Stimulated activated CD8-positive, alpha-beta memory T cell treated with anti-CD3 and anti-CD28 coated beads, Interleukin-7, amount 100 ng/mL, for 4 hours (primary cell): ENCODE results near the gene AMPH.

ENCODE experiments used
- DNase-seq, 2 donors: peaks; one replicate each; pipeline ENCODE4 v3.0.0-alpha.2; 2020; ENCODE audit warnings: low read depth in 2 of 2

Gene AMPH

DNA sequence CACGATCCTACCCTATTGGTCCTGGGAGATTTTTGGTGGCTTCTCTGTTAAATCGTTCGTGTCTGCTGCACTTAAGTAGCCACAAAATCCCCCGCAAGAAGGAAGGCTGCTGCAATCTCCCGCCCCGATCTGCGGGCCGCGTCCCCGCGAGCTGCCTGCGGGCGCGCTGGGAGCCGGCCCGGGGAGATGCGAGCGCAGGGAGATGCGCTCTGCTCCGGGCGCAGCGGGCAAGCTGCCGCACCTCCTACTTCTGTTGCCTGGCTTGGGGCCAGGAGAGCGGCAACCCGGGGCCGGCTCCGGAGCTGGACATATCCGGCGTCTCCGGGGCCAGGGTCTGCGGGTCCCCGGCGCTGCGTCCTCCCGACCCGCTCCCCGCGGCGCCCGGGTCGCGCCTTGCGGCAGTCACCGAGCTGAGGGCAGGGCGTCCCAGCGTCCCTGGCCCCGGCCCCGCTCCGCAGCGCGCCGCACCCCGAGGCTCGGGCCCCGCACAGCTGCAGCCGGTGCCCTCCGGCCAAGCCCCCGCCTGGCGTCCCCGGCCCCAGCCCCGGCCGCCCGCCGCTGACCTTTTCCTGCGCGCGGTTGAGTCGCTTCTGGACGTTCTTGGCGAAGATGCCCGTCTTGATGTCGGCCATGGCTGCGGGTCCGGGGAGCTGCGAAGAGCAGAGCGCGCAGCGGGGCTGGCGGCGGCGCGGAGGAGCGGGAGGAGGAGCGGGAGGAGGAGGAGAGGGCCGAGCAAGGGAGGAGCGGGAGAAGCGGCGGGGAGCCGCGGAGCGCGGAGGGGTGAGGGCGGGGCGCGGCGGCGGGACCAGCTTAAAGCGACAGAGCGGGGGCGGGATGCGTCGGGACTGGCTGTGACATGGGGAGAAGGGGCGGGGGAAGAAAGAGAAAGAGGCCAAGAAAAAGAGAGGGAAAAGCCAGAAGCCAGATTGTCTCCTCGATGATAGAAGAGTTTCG, at the start of gene AMPH:
Gene AMPH (minus strand): TSS at position 654 of the 954 bp plus-strand sequence. CDS start 22 bp downstream, at position 632.
- DNase-seq: no peak

DNA sequence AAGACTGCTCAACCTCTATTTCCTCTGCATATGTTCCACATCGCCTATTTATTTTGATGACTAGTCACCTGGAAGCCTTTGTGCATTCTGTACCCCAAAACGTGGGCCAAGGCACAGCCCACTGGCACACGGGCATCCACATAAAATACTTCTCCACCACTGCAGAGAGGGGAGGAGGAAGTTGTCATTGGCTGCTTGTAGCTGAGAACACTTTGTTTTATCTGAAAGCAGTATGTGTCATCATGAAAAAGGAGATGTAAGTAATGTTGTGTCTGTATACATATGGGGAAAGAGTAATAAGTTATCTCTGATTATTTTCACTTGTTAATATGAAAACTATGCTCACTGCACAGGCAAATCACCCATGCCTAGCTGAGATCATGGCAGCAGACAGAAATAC, 48.2 kb upstream of the AMPH start:
- no peak for DNase-seq

DNA sequence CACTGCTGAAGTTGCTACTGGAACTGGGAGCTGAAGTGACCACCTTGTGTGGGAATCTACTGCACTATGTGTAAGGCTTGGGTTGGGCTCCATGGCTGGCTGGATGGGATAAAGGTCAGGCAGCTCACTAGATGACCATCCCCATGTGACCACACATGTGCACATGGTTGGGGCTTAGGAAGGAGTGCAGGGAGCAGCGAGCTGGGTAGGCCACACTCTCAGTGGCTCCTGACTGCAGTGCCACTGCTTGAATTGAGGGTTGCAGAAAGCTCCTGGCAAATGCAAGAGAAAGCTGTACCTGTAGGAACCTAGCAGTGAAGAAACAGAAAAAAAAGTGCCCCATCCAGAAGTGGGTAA, 47.5 kb upstream of the AMPH start:
- no peak for DNase-seq

DNA sequence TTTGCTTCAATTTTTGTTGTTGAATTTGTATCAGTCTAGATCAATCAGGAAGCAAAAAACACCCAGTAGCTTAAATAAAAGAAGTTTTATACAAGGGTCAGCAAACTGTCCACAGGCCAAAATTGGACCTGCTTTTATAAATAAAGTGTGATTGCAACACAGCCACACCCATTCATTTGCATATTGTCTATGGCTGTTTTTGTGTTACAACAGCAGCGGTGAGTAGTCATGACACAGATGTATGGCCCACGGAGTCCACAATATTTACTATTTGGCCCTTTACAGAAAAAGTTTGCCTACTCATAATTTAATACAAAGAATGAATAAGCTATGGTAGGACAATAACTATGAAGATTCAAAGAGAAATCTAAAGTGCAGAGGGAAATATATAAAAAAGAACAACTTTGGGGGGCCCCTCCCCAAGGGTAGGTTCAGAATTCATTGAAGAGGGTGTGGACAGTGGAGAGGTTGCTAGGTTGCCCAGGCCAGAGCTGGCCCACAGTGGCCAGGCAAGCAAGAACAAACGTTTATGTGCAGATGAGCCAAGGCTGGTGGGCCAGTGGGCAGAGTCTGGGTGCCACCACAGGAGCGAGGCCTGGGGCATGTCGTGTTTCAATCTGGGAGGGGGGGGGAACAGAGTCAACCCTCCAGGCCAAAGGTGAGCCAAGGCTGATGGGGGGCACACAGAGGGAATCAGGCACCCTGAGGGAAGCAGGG, 47.0 kb upstream of the AMPH start:
- DNase-seq: no peak

GRCh38 chr7:38675494-38676106, 44.4 kb upstream of the AMPH start:
- DNase-seq: no peak

DNA sequence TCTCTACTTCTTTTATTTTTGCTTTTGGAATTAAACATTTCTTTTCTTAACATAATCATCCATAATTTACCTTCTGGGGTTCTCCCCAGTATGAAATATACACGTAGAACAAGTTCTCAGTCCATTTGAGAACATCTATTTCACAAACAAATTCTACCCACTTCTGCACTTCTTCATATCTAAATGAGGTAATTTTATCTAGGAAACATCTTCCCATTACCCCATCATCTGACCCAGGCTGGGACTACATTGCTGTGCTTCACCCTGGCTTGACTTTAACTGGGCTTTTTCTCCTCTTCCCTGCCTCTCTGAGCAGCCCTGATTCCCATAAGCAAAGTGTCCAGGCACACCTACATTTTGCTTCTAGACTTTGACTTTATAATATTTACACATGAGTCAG, 43.3 kb upstream of the AMPH start:
- no peak for DNase-seq

- no peak for DNase-seq
These were observed 42.6 kb upstream of the AMPH start for GRCh38 chr7:38673795-38674194.

GRCh38 chr7:38671911-38672905, 41.0 kb upstream of the AMPH start:
- DNase-seq: no peak

DNA sequence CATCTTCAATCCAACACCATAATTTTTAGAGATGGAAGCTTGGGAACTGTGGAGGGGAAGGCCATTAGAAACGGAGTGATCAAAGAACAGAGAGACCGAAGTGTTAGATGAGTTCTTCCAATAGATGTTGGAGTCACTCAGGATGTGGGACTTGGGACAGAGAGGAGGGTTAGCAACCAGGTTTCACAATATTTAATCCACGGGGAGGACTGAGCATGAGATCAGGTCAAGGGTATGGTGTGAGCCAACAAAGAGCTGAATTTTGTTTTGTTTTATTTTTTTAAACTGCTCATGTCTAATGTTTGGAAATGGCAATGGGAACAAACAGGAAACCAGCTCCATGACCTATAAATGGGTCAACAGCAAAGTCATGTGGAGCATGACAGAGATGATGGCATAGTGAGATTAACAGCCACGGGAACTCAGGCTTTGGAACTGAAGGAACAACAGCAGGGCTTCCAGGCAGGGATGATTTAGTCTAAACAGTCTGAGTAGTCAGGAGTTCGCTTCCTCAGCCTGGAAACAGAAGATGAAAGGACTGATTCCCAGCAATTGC, 38.9 kb upstream of the AMPH start:
- no peak for DNase-seq

DNA sequence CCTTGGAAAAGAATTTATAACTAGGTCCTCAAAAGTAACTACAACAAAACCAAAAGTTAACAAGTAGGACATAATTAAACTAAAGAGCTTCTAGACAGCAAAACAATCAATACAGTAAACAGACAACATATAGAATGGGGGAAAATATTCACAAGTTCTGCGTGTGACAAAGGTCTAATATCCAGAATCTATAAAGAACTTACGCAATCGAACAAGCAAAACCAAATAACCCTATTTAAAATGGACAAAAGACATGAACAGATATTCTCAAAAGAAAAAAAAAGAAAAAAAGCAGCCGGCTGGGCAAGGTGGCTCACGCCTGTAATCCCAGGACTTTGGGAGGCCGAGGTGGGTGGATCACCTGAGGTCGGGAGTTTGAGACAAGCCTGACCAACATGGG, 33.8 kb upstream of the AMPH start:
- DNase-seq: no peak

- no peak for DNase-seq
These were observed 29.4 kb upstream of the AMPH start for GRCh38 chr7:38660427-38661099.

DNA sequence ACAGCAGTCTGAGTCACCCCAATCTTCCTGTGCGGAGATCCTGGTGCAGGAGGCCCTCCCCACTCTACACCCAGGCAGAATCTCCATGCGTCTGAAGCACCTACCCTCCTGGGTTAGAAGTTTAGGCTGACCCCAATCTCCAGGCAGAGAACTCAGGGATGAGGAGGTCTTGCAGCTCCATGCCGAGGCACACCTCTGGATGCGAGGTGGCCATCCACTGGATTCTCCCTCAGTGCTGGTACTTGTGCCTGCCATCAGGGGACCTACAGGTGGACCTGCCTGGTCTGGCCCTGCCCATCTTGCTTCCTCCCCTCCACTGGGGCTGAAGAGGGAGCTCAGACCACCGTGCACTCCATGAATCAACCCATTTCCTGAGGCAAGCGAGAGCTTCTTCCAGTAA, 28.8 kb upstream of the AMPH start:
- no peak for DNase-seq

- no peak for DNase-seq
These were observed 27.7 kb upstream of the AMPH start for GRCh38 chr7:38658921-38659320.

DNA sequence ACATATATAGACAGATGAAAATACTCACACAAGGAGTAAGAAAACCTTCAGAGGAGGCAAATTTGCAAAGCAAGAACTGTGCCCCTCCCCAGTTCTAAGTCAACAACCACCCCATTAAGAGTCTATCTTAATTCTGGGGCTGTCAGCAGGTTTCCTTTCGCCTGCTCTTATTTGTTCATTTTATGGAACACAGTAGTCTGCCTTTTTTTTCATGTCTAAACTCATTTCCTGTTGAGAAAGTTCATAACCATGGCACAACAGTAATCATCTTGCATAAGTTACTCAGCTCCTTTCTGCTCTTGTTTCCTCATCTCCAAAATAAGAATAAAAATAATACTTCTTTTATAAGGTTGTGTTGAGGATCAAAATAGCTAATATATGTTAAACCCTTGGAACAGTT, 25.8 kb upstream of the AMPH start:
- no peak for DNase-seq

DNA sequence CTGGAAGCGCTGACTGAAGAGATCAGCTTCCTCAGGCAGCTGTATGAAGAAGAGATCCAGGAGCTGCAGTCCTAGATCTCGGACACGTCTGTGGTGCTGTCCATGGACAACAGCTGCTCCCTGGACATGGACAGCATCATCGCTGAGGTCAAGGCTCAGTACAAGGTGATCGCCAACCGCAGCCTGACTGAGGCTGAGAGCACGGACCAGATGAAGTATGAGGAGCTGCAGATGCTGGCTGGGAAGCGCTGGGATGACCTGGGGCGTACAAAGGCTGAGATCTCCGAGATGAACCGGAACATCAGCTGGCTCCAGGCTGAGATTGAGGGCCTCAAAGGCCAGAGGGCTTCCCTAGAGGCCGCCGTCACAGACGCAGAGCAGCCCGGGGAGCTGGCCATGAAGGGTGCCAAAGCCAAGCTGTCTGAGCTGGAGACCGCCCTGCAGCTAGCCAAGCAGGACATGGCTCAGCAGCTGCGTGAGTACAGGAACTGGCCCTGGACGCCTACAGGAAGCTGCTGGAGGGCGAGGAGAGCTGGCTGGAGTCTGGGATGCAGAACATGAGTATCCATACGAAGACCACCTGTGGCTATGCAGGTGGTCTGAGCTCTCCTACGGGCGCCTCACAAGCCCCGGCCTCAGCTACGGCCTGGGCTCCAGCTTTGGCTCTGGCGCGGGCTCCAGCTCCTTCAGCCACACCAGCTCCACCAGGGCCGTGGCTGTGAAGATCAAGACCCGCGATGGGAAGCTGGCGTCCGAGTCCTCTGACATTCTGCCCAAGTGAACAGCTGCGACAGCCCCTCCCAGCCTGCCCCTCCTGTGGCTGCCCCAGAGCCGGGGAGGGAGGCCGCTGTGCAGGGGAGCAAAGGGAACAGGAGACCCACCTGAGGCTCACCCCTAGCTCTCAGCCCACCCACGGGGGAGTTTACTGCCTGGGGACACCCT, 24.9 kb upstream of the AMPH start:
- DNase-seq: no peak

GRCh38 chr7:38637957-38638356, 6.8 kb upstream of the AMPH start:
- DNase-seq: no peak

DNA sequence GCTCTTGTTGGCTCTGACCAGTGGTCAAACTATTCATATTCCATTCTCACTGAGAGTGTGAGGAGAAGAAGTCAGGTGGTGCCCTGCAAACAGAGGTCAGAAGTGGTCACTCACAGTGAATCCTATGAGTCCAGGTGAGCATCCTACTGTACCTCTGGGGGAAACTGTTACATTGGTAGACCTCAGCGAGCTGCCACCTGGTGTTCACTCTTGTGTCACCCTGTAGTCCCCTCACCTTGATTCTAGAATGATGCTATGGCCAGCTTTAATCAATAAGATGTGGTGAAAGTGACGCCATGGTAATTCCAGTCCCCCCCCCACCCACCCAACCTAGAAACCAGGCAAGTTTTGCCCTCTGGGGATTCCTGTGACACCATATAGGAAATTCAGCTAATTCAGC, 1.2 kb upstream of the AMPH start:
- DNase-seq: no peak

DNA sequence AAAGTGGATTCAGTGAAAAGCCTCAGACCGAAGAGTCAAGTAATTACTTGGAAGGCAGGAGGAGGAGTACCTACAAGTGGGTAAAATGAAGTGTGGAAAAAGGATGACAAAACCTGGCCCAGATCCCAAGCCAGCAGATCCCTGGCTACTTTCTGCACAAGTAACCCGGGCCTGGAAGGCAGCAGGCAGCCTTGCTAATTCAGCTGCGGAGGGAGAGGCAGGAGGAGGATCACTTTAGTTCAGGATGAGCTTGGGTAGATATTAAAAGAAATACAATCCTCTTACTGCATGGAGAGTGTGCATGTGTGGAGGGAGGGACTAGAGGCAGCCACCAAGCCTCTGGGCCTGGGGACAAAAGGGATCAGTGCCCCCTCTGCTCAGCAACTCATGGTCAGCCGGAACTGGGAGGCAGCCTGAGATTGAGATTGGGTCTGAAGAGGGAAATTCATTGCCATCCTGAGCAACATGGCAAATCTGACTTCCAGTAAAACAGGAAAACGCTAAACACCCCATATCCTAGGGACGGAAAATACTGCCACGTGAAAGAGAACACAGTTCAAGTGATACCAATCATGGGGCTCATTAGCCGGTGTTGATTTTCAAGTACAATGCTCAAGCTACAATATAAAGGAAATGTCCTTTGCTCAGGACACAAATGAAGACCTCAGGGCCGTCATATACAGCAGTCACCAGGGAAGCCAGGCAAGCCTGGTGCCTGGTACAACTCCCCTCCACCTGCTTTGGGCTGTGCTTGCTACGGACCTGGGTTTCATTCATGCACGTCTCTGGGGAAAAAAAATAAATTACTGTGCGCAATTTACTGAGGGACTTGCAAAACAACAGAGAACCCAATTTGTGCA, 1.3 kb downstream of the AMPH start:
- DNase-seq: no peak
